Measurements from ENCODE around the gene ZBTB12. TPM values are rescaled to one million over a fixed set of nuclear protein-coding genes. Genes with fewer than 3 reads are reported as not detected.
"Not testable (repeated sequence)": the region's sequence is repeated elsewhere in the genome, so short reads cannot be mapped to it uniquely, and the experiment has no call there.

Gene ZBTB12
- 0.67 and 9.3 TPM in 2 replicates for total RNA-seq (2014; rRNA removed; shearing (Covaris generic); ENCODE audit: low replicate concordance)

GRCh38 chr6:31901953-31902643 lies at the start of gene ZBTB12:
TSS of gene ZBTB12 (minus strand) at chr6:31902086. CDS start at chr6:31901305, 781 bp downstream.
- H3K36me3 ChIP-seq = peaks cover 2% of the 10 kb centered on the region; the same call in 1 of the 2 replicates
- DNase-seq = peak; percentile 90
- H3K27me3 ChIP-seq = no peaks in the 10 kb centered on the region
- peak within 1 kb of the TSS; percentile 47 for H3K4me3 ChIP-seq
- H3K9me3 ChIP-seq = no peaks in the 10 kb centered on the region

- Histone ChIP-seq H3K9me3 (no peaks in the 10 kb centered on the region), H3K36me3 (peaks cover 14% of the 10 kb centered on the region), H3K27me3 (no peaks in the 10 kb centered on the region), H3K4me3 (no peak overlapping the region)
- no peak for DNase-seq
These were observed 48.2 kb upstream of the ZBTB12 start for GRCh38 chr6:31949926-31950548.

GRCh38 chr6:31948753-31949413 lies 47.0 kb upstream of the ZBTB12 start:
- no peak overlapping the region for H3K4me3 ChIP-seq
- H3K27me3 ChIP-seq = no peaks in the 10 kb centered on the region
- H3K9me3 ChIP-seq = no peaks in the 10 kb centered on the region
- peaks cover 14% of the 10 kb centered on the region for H3K36me3 ChIP-seq
- DNase-seq = peak; percentile 21

- no peak for DNase-seq
- Histone ChIP-seq H3K9me3 (no peaks in the 10 kb centered on the region), H3K36me3 (peaks cover 14% of the 10 kb centered on the region), H3K4me3 (no peak overlapping the region), H3K27me3 (no peaks in the 10 kb centered on the region)
These were observed 46.4 kb upstream of the ZBTB12 start for GRCh38 chr6:31948306-31948705.

- Histone ChIP-seq H3K27me3 (no peaks in the 10 kb centered on the region), H3K9me3 (no peaks in the 10 kb centered on the region), H3K4me3 (no peak overlapping the region), H3K36me3 (peaks cover 13% of the 10 kb centered on the region)
- no peak for DNase-seq
These were observed 46.0 kb upstream of the ZBTB12 start for GRCh38 chr6:31947864-31948263.

GRCh38 chr6:31947070-31947675 lies 45.3 kb upstream of the ZBTB12 start:
- no peaks in the 10 kb centered on the region for H3K9me3 ChIP-seq
- H3K36me3 ChIP-seq = peaks cover 9% of the 10 kb centered on the region
- no peak overlapping the region for H3K4me3 ChIP-seq
- no peak for DNase-seq
- no peaks in the 10 kb centered on the region for H3K27me3 ChIP-seq

- Histone ChIP-seq H3K4me3 (no peak overlapping the region), H3K9me3 (no peaks in the 10 kb centered on the region), H3K36me3 (peaks cover 2% of the 10 kb centered on the region; the same call in 1 of the 2 replicates), H3K27me3 (no peaks in the 10 kb centered on the region)
- no peak for DNase-seq
These were observed 44.5 kb upstream of the ZBTB12 start for GRCh38 chr6:31946370-31946885.

- H3K36me3 ChIP-seq = no peaks in the 10 kb centered on the region
These were observed 43.9 kb upstream of the ZBTB12 start, which contains the start of gene CFB for GRCh38 chr6:31945507-31946369. TSS of gene CFB (plus strand) at chr6:31946095. CDS start at chr6:31946222, 127 bp downstream.

GRCh38 chr6:31945154-31945506 lies 43.2 kb upstream of the ZBTB12 start:
- H3K9me3 ChIP-seq = no peaks in the 10 kb centered on the region
- H3K27me3 ChIP-seq = no peaks in the 10 kb centered on the region
- DNase-seq = no peak
- H3K36me3 ChIP-seq = no peaks in the 10 kb centered on the region
- H3K4me3 ChIP-seq = peak overlapping the region; percentile 38; the same call in 1 of the 2 replicates

More at GRCh38 chr6:31945507-31946369, 43.9 kb upstream of the ZBTB12 start, which contains the start of gene CFB:
- Histone ChIP-seq H3K4me3 (peak within 1 kb of the TSS; percentile 38), H3K27me3 (no peaks in the 10 kb centered on the region), H3K9me3 (no peaks in the 10 kb centered on the region)
- peak; percentile 89 for DNase-seq

GRCh38 chr6:31943742-31944141 lies 41.9 kb upstream of the ZBTB12 start:
- no peak for DNase-seq
- Histone ChIP-seq H3K36me3 (no peaks in the 10 kb centered on the region), H3K4me3 (no peak overlapping the region)

GRCh38 chr6:31940256-31940664 lies 38.4 kb upstream of the ZBTB12 start:
- no peaks in the 10 kb centered on the region for H3K27me3 ChIP-seq
- DNase-seq = no peak
- no peak overlapping the region for H3K4me3 ChIP-seq
- H3K9me3 ChIP-seq = no peaks in the 10 kb centered on the region
- H3K36me3 ChIP-seq = no peaks in the 10 kb centered on the region

More at GRCh38 chr6:31943742-31944141, 41.9 kb upstream of the ZBTB12 start:
- Histone ChIP-seq H3K9me3 (no peaks in the 10 kb centered on the region), H3K27me3 (no peaks in the 10 kb centered on the region)

GRCh38 chr6:31935823-31936222 lies 33.9 kb upstream of the ZBTB12 start:
- H3K9me3 ChIP-seq = no peaks in the 10 kb centered on the region
- no peaks in the 10 kb centered on the region for H3K36me3 ChIP-seq
- no peaks in the 10 kb centered on the region for H3K27me3 ChIP-seq
- DNase-seq = no peak
- H3K4me3 ChIP-seq = no peak overlapping the region

- no peak overlapping the region for H3K4me3 ChIP-seq
- no peaks in the 10 kb centered on the region for H3K9me3 ChIP-seq
- no peaks in the 10 kb centered on the region for H3K36me3 ChIP-seq
- H3K27me3 ChIP-seq = no peaks in the 10 kb centered on the region
- no peak for DNase-seq
These were observed 33.1 kb upstream of the ZBTB12 start for GRCh38 chr6:31935021-31935420.

- Histone ChIP-seq H3K9me3 (no peaks in the 10 kb centered on the region), H3K36me3 (no peaks in the 10 kb centered on the region), H3K27me3 (no peaks in the 10 kb centered on the region), H3K4me3 (no peak overlapping the region)
- DNase-seq = no peak
These were observed 31.7 kb upstream of the ZBTB12 start for GRCh38 chr6:31933537-31933936.

GRCh38 chr6:31932137-31932536 lies 30.3 kb upstream of the ZBTB12 start:
- H3K4me3 ChIP-seq, H3K36me3 ChIP-seq, H3K9me3 ChIP-seq, H3K27me3 ChIP-seq, DNase-seq: not testable (repeated sequence)

GRCh38 chr6:31930962-31931361 lies 29.1 kb upstream of the ZBTB12 start:
- no peaks in the 10 kb centered on the region for H3K27me3 ChIP-seq
- no peaks in the 10 kb centered on the region for H3K36me3 ChIP-seq
- no peak for DNase-seq
- no peaks in the 10 kb centered on the region for H3K9me3 ChIP-seq
- no peak overlapping the region for H3K4me3 ChIP-seq
